Activated naive CD4-positive, alpha-beta T cell treated with anti-CD3 and anti-CD28 coated beads, Interleukin-2, amount 50 U/mL, for 72 hours (primary cell): ENCODE data around the gene HLA-DMA. TPM values are rescaled to one million over a fixed set of nuclear protein-coding genes. Genes with fewer than 3 reads are reported as not detected.

Experiments
- ATAC-seq, 2 donors: fragments of 150-1000 bp; cut with Tn5 transposase; 2 replicates each; pipeline ENCODE4 v1.10.0; 2021; ENCODE audit warnings: mild to moderate bottlenecking in 2 of 2, moderate library complexity in 2 of 2
- DNase-seq, 2 donors: peaks; one replicate each; pipeline ENCODE4 v3.0.0; 2021 to 2022; ENCODE audit warnings: low spot score in 2 of 2
- H3K27ac Mint-ChIP-seq, 2 donors: one replicate each; pipeline ENCODE4 v1.8.0; 2022; ENCODE audit warnings: mild to moderate bottlenecking in 2 of 2, mixed read lengths in 2 of 2
- H3K36me3 Mint-ChIP-seq, 2 donors: one replicate each; pipeline ENCODE4 v1.8.0; 2022; ENCODE audit warnings: mixed read lengths in 2 of 2
- H3K9me3 Mint-ChIP-seq, 2 donors: one replicate each; pipeline ENCODE4 v1.8.0; 2022; ENCODE audit warnings: mixed read lengths in 2 of 2
- total RNA-seq, 2 donors: library from RNA; stranded (reverse); gene quantifications; one replicate each; pipeline ENCODE4 v1.2.3, GENCODE V29; 2022

HLA-DMA gene
- total RNA-seq, 2 donors from 2014 or later = 23.0 to 33.5 TPM

- no peak for DNase-seq
- H3K9me3 Mint-ChIP-seq = no peaks in the 10 kb centered on the region
- peak overlapping the region; percentile 97 to 99 for H3K27ac Mint-ChIP-seq
- peaks cover 58 to 81% of the 10 kb centered on the region in 2 donors for H3K36me3 Mint-ChIP-seq
- no peak for ATAC-seq
Observed at GRCh38 chr6:32977953-32978324, 25.0 kb upstream of the HLA-DMA start.

GRCh38 chr6:32977272-32977952 is 24.5 kb upstream of the HLA-DMA start:
- no peak for DNase-seq
- Mint-ChIP-seq H3K36me3 (peaks cover 63 to 86% of the 10 kb centered on the region in 2 donors), H3K27ac (peak overlapping the region; percentile 97 to 99), H3K9me3 (no peaks in the 10 kb centered on the region)
- ATAC-seq = no peak

GRCh38 chr6:32976334-32977069 is 23.6 kb upstream of the HLA-DMA start:
- no peak for ATAC-seq
- no peak for DNase-seq
- Mint-ChIP-seq H3K27ac (peak overlapping the region; percentile 97 to 99), H3K36me3 (peaks cover 69 to 91% of the 10 kb centered on the region in 2 donors), H3K9me3 (no peaks in the 10 kb centered on the region)

GRCh38 chr6:32975886-32976285 is 23.0 kb upstream of the HLA-DMA start:
- DNase-seq = no peak
- H3K27ac Mint-ChIP-seq = peak overlapping the region; percentile 97 to 99

GRCh38 chr6:32974541-32975308 is 21.8 kb upstream of the HLA-DMA start:
- no peaks in the 10 kb centered on the region for H3K9me3 Mint-ChIP-seq
- H3K36me3 Mint-ChIP-seq = peaks cover 82 to 96% of the 10 kb centered on the region in 2 donors
- DNase-seq (no peak), ATAC-seq (no peak)
- peak overlapping the region; percentile 97 to 99 for H3K27ac Mint-ChIP-seq

More at GRCh38 chr6:32975886-32976285, 23.0 kb upstream of the HLA-DMA start:
- Mint-ChIP-seq H3K9me3 (no peaks in the 10 kb centered on the region), H3K36me3 (peaks cover 75 to 96% of the 10 kb centered on the region in 2 donors)
- ATAC-seq = no peak

- Mint-ChIP-seq H3K27ac (peak overlapping the region; percentile 97 to 99), H3K9me3 (no peaks in the 10 kb centered on the region), H3K36me3 (peaks cover 83 to 93% of the 10 kb centered on the region in 2 donors)
- DNase-seq (peak in 1 of 2 donors; percentile 32), ATAC-seq (no peak)
Observed at GRCh38 chr6:32974016-32974333, 21.1 kb upstream of the HLA-DMA start.

- H3K9me3 Mint-ChIP-seq = no peaks in the 10 kb centered on the region
- H3K27ac Mint-ChIP-seq = peak overlapping the region; percentile 97 to 99
- peaks cover 83 to 87% of the 10 kb centered on the region in 2 donors for H3K36me3 Mint-ChIP-seq
- ATAC-seq (no peak), DNase-seq (peak; percentile 55 to 71)
Observed at GRCh38 chr6:32973144-32974015, 20.5 kb upstream of the HLA-DMA start.

GRCh38 chr6:32972353-32973143 is 19.7 kb upstream of the HLA-DMA start:
- Mint-ChIP-seq H3K27ac (peak overlapping the region; percentile 97 to 99), H3K36me3 (peaks cover 83% of the 10 kb centered on the region in 2 donors), H3K9me3 (no peaks in the 10 kb centered on the region)
- peak; percentile 53 to 80 for DNase-seq
- peak; percentile 1 to 5 for ATAC-seq

GRCh38 chr6:32971581-32972352 is 18.9 kb upstream of the HLA-DMA start:
- Mint-ChIP-seq H3K27ac (peak overlapping the region; percentile 97 to 99), H3K36me3 (peaks cover 79 to 83% of the 10 kb centered on the region in 2 donors), H3K9me3 (no peaks in the 10 kb centered on the region)
- DNase-seq (peak; percentile 100), ATAC-seq (peak; percentile 54 to 59)

- ATAC-seq = no peak
- peak overlapping the region; percentile 97 to 99 for H3K27ac Mint-ChIP-seq
- no peaks in the 10 kb centered on the region for H3K9me3 Mint-ChIP-seq
- peaks cover 73 to 79% of the 10 kb centered on the region in 2 donors for H3K36me3 Mint-ChIP-seq
- no peak for DNase-seq
Observed at GRCh38 chr6:32971242-32971580, 18.3 kb upstream of the HLA-DMA start.

GRCh38 chr6:32970413-32971241 is 17.7 kb upstream of the HLA-DMA start:
- Mint-ChIP-seq H3K27ac (peak overlapping the region; percentile 97 to 99), H3K9me3 (no peaks in the 10 kb centered on the region), H3K36me3 (peaks cover 67 to 73% of the 10 kb centered on the region in 2 donors)
- DNase-seq (peak; percentile 79 to 85), ATAC-seq (peak; percentile 27 to 35)

- H3K27ac Mint-ChIP-seq = peak overlapping the region; percentile 97 to 99
- H3K9me3 Mint-ChIP-seq = no peaks in the 10 kb centered on the region
- ATAC-seq (no peak), DNase-seq (peak; percentile 78 to 84)
- H3K36me3 Mint-ChIP-seq = peaks cover 59 to 65% of the 10 kb centered on the region in 2 donors
Observed at GRCh38 chr6:32969685-32970412, 17.0 kb upstream of the HLA-DMA start.

- peak; percentile 0 to 15 for ATAC-seq
- H3K36me3 Mint-ChIP-seq = peaks cover 52 to 57% of the 10 kb centered on the region in 2 donors
Observed at GRCh38 chr6:32968867-32969684, 16.2 kb upstream of the HLA-DMA start.

More at GRCh38 chr6:32968867-32969684, 16.2 kb upstream of the HLA-DMA start:
- DNase-seq = peak; percentile 64 to 76
- Mint-ChIP-seq H3K9me3 (no peaks in the 10 kb centered on the region), H3K27ac (peak overlapping the region; percentile 97 to 99)
